Stimulated activated CD8-positive, alpha-beta memory T cell treated with anti-CD3 and anti-CD28 coated beads, Interleukin-12 subunit alpha, Interleukin-12 subunit beta, amount 100 ng/mL, for 4 hours (primary cell): ENCODE results near the gene GGT6.

Experiments used
- DNase-seq: peaks from one replicate; pipeline ENCODE4 v3.0.0-alpha.2; 2020; ENCODE audit warnings: low read depth

Gene GGT6

DNA sequence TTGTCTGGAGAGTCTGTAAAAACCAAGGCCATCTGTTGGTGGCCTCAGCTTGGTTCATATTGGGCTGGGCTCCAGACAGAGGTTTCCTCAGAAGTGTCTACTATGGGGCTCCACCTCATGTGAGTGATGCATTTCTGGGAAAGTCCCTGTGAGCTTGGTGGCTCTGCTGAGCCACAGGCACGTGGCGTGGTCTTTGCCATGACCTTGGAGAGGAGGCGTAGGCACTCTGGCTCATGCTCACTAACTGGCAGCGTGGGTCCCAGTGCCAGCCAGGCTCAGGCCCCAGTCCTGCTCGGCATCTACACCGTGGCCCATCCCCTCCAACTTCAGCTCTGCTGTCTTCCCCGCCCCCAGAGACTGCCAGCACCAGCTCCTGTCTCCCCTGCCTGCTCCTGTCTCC, 13.3 kb upstream of the GGT6 start:
- DNase-seq: peak; percentile 17

DNA sequence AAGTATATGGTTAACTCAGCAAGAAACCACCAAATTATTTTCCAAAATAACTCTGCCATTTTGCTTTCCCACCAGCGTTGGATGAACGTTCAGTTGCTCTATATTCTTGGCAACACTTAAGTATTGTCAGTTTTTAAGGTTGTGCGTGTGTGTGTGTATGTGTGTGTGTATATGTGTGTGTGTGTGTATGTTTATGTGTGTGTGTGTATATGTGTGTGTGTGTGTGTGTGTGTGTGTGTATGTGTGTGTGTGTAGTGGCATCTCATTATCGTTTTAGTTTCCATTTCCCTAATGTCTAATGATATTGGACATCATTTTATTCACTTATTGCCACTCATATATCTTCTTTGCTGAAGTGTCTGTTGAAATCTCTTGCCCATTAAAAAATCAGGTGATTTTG, 12.7 kb upstream of the GGT6 start:
- no peak for DNase-seq

DNA sequence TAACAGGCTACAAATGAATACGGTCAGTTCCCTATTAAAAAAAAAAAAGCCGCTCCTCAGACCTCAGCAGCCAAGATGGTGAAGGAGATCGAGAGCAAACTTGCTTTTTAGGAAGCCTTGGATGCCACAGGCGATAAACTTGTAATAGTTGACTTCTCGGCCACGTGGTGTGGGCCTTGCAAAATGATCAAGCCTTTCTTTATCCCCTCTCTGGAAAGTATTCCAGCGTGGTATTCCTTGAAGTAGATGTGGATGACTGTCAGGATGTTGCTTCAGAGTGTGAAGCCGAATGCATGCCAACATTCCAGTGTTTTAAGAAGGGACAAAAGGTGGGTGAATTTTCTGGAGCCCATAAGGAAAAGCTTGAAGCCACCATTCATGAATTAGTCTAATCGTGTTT, 11.8 kb upstream of the GGT6 start:
- no peak for DNase-seq

DNA sequence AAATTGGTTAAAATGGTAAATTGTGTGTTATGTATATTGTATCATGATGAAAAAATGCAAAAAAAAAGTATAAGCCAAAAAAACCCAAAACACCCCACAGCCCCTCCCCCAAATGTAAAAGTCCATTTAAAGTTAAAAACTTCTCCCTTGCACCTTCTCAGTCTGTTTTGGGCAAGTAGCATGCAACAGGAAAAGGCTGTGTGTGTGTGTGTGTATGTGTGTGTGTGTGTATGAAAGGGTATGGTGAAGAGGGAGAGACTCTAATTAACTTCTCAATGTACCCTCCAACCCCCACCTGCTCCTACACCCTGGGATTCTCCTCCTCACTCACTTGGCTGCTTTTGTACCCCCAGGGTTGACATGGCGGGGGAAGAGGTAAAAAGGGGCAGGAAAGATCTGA, 9.2 kb upstream of the GGT6 start:
- DNase-seq: no peak

DNA sequence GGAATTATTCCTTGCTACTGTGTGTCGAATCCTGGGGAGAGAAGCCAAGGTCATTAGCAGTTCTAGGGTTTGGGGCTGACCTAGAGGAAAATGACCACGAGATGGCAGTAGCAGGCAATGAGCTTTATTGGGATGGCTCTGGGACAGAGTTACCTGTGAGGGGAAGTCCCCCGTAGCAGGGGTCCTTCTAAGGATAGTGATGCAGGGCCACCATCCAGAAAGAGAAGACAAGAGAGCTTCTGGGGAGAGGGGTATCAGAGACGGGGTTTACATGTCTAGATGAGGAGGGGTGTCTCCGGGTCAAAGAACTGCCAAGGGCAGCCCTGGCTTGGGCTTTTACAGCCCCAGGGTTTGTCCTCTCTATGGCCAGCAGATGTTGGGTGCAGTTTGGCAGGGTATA, 6.4 kb upstream of the GGT6 start:
- no peak for DNase-seq

DNA sequence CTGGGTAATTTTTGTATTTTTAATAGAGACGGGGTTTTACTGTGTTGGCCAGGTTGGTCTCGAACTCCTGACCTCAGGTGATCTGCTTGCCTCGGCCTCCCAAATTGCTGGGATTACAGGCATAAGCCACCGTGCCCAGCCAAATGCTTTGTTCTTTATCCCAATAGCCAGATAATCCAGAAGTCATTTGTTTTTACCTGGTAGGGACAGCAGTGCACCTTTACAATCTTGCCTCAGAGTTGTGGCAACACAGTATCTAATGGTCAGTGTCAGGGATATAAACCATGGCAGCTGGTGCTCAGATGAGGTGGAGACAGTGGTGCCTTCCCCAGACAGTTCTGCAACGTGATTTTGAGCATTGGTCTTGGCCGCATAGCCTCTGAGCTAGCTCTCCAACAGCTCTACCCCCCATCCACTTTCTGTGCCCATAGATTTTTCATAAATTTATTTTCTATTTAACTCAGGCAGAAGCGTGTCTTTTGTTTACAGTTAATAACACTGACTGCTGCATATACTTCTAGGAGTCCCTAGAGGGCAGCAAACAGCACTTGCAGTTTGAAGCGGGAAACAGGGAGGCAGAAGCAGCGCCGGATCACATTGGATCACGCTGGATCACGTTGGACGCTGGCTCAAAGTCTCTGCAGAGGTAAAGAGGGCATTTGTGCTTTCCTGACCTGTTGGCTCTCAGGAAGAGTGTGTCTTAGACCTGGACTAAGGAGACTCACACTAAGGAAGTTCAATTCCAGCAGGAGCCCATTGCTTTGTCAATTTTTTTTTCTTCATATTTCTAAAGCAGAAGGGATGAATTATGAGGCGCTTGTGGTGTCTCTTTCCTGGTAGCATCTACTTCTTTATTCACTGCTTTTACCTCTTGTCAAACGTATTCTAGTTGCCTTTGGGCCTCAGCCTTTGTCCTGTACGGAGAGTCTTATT, 5.1 kb upstream of the GGT6 start:
- DNase-seq: no peak

DNA sequence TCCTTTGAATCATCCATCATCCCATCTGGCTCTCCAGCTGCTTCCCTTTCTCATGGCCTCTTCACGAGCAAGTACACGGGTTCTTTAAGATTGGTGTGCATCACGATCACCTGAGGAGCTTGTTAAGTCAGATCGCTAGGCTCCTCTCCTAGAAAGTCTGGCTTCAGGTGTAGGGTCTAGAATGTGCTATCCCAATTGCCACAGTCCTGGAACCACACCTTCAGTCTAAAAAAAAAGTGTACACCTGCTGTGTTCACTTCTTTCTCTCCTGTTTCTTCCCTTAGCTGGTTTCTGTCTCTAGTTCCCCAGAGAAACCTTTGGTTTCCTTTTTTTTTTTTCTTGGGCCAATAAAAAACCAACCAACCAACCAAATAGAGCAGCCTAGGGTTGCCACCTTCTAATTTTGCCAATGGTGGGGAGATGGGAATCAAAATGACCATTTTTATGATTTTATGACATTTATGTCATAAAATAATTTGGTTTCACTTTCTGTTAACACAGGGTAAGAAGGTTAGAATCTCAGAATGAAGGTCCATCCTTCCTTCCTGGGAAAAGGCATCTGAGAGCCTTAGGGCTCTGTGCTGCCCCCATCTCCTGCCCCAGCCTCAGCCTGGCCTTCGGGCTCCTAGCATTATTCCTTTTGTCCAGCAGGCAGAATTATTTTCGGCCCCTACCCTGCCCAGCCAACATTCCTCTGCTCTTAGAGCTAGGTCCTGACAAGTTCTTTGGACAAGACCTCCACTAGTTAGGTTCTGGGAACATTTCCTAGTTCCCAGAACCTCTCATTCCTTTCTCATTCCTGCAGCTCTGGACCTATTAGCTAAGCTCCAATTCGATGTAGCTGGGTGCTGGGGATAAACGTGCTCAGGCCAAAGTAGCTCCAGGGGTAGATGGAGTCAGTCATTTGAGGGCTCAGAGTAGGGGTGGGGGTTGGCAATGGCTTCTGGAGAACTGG, 1.9 kb upstream of the GGT6 start:
- no peak for DNase-seq

DNA sequence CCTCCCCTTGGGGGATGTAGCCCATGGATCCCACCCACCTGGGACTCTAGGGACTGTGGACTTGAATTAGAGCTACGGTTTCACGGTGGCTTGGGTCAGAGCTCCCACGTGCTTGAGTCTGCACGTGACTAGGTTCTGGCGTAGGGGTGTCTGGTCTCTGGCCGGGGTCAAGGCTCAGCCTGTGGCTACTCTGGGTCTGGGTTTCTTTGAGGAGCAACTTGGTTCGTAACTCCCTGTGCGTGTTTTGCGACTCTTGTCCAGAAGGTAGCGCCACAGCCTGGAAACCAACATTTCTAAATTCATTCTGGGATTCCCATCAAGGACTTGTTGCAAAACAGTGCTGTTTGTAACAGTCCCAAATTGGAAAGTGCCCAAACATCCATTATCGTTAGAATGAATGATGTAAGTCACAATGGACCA, 470 bp upstream of the GGT6 start:
- no peak for DNase-seq

DNA sequence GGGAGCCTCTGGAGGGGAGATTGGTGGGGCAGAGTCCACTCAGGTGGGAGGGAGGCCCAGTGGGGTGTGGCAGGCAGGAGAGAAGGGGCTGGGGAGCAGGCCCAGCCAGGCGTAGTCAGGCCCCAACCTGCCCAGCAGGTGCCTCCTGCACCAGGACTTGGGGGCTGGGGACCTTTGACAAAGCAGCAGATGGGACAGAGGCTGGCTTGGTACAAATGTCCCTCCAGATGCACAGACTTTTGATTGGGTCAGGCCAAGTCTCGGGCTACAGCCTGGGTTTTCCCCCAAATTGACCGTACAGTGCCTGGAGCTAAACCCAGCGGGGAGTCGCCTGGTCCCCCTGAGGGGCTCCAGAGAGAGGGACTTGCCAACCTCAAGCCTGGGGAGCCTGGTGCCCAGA, 411 bp downstream of the GGT6 start:
- DNase-seq: no peak

DNA sequence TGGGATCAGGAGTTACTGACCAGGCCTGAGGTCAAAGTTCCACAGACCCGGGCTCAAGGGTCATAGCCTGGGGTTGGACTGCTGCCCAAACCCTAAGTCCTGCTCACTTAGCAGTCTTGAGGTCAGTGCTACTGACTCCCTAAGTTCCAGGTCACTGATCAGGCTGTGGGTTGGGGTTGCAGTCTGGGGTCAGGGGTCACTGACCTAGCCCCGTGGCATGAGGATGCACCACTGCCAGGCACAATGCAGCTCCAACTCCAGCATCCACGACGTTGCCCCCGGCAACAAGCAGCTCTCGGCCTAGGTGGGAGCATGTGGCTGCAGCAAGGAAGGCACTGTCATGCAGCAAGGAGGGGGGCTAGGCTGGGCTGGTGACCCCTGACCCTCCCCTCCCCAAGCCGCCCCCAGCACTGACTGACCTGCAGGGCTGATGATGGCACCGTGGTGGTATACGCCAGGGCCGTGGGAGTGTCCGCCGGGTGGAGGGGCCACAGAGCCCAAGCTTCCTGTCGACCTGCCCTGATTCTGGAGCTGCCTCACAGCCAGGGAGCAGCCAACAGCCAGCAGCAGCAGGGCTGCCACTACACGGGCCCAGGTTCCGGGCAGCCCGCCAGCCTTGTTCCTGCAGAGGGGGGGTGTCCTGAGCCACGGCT, 1.1 kb downstream of the GGT6 start:
- DNase-seq: no peak

DNA sequence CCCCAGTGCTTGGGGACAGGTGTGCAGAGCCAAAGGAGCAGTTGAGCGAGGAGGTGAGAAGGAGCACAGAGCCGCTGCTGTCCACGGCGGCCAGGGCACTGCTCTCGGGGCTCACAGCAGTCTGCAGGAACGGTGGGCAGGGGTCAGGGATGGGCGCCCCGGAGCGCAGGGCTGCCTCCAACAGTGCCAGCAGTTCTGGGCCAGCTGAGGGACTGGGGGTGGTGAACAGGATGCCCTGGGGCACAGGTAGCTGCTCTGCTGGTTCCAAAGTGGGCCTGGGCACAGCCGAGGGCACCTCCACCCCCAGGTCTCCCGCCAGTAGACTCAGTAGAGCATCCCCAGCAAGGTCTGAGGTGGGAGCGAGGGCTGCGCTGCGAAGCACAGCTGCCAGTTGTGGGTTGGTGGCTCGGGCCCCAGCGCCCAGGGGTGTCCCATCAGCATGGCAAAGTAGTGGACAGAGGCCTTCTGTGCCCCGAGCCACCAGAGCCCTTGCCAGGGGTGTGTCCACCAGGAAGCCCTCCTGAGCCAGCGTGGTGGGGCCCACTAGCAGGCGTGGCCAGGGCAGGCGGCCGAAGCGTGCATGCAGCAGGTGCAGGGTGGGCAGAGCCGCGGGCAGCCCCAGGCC, 1.9 kb downstream of the GGT6 start:
- no peak for DNase-seq

DNA sequence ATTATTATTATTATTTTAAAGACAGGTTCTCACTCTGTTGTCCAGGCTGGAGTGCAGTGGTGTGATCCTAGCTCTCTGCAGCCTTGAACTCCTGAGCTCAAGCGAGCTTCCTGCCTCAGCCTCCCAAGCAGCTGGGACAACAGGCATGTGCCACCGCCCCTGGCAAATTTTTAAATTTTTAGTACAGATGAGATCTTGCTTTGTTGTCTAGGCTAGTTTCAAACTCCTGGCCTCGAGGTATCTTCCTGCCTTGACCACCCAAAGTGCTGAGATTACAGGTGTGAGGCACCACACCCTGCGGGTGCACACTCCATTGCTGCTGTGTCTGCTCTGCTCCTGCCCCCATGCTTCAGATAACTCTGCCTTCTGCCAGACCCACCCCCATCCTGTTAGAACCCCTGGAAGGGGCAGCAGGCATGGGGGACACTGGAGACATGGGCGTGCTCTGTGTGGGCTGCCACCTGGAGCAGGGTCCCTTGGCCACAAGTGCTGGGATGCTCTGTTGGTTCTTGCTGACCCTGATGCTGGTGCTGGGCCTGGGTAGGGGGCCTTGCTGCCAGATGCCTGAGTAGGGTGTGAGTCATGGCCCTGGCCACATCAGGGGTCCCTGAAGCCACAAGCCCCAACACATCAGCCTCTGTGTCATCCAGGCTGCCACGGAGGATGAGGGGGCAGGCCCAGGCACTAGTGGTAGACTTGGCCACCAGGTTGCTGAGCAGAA, 2.6 kb downstream of the GGT6 start:
- DNase-seq: no peak

DNA sequence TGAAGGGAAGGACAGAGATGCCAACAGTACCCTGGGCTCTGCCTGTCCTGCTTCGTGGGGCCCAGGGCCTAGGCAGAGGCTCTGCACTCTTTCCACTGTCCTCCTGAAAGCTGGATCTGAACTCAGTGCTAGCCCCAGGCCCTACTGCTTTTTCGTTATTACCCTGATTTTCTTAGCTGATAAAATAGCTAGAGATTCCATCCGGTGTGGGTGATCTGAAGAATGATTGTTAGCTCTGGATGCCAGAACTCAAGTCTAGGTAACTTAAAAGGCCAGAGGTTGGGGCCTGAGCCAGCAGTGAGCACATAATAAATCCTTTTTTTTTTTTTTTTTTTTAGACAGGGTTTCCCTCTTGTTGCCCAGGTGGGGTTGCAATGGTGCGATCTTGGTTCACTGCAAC, 3.4 kb downstream of the GGT6 start:
- no peak for DNase-seq

DNA sequence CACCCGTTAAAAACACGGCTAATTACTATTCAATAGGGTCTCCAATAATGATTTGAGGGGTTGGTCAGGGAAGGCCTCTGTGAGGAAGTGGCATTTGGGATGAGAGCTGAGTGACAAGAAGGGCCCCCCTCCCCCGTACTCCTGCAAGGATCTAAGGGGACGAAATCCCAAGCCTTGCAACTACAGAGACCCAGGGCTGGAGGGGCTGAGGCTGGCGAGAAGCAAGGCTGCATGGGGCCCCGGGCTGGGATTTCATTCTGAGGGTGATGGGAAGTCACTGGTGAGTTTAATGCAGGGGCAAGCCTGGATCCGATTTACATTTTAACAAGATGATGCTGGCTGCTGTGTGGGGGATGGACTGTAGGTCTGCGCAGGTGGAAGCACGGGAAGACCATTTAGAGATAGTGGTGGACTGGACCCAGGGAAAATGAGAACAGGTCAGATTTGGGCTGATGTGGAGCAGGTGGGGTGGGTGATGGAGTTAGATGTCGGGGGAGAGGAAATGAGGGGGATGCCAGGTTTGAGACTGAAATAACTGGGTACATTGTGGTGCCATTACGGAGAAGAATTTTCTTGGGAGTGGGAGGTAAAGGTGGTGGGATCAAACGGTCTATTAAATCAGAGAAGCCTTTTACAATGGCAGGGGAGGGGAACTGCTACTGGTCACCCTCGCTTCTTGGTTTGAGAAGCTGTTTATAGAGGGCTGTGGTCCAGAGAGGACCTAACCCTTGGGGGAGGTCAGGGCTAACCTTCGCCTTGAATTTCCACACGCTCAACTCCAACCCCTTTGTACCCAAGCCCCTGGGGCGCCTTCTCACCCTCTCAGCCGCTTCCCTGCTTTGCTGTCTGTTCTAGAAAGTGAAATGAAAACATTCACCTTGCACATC, 4.3 kb downstream of the GGT6 start:
- DNase-seq: no peak

DNA sequence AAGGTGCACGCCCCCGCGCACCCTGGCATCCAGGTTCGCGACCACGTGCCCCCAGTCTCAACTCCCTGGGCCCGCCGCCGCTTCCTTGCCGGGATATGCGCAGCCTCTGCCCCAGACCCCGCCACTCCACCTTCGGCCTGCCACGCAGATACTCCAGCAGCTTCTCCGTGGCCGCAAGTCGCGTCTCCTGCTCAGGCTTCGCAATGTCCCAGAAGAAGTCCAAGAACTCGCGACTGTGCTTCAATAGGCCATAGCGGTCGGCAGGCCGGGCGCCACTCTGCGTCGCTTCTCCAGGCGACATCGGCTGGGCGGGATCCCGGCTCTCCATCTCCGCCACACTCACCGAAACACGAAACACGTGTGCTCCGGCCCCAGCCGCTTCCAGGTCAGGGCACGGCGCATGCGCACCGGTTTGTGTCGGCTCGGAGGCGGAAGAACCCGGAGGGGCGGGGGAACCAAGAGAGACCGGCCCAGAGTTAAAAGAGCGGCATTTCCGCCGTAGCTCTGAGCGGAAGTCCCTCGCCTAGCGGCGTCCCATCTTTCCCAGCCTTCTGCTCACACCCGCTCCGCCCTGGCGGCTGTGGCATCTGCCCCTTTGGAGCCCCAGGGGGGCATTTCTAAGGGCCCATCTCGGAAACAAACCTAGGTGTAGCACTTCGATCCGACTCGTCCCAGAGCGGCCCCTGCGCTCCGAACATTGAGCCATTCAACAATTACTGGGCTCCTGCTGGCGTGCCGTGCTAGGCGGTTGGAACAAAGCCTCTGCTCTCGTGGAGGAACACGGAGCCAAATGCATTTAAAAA, 5.2 kb downstream of the GGT6 start, which contains the start of gene MYBBP1A:
TSS of gene MYBBP1A (minus strand) at position 388 of the 803 bp plus-strand sequence. CDS start at position 328, 60 bp downstream.
- DNase-seq: peak; percentile 94

DNA sequence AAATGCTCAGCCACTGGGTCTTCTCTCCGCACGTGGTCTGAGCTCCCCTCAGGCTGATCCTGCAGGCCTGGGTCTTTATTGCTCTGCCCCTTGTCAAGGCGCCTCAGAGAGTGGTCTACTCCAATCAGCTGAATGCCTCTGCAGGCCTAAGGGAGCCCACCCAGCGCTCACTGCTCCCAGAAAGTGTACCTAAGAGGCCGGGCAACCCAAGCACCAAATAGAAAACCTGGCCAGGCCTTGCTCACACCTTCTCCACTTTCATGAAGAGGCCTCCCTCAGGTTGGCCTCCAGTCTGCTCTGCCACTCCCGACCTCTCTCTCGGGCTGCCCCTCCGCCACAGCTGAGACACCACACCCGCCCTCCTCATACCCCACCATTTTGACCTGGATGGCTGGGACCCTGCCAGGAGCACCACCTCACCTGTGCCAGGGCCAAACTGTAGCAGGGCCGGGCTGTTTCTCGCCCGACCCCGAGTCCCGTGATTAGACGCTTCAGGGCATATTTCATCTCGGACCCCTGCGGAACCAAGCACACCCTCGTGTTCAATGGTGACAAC, 5.9 kb downstream of the GGT6 start:
- no peak for DNase-seq

DNA sequence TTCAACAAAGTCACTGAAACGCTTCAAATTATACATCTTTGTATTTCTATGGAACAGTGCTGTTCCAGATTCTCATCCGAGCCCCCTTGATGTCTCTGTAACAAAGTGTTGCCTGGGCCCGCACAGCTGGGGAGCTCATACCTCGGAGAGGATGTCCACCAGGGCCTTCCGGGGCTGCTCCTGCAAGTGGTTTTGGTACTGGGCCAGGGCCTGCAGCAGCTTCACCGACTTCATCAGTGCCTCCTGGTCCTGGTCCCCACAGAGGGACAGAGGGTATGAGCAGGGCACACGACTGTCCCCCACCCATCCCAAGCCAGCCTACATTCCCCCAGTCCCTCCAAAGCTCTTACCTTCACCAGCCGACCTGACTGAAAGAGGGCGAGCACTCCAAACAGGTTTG, 6.7 kb downstream of the GGT6 start:
- DNase-seq: no peak

DNA sequence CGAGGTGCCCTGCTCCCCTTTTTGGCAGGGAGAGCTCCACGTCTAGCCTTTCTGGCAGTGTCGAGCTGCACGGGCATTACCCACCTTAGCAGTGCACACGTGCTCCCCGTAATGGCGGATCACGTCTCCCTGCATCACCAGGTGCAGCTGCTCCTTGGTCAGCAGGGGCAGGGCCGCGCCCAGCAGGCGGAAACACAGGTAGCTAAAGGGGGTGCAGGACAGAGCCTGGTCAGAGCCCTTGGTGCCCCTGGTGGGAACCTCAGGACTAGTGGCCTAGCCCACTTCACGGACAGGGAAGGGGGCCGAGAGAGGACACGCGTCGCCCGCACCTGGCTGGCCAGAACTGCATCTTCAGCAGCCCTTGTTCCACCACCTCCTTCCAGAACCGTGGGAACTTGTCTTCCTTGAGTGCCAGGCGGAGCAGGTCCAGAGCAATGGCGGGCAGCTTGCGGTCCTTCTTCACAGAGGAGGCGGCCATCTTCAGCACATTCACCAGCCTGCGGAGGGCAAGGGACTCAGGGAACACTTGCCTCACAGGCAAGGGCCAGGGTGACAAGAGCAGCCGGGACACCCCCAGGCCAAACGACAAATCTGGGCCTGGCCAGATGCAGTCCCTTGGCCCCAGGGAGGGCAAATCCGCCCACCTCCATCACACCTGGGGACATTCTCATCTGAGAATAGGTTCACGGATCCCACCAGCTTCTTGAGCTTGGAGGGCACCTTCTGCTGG, 8.4 kb downstream of the GGT6 start:
- DNase-seq: no peak
